B cell (primary cell): Measurements from ENCODE around the gene ECT2. TPM values are rescaled to one million over a fixed set of nuclear protein-coding genes. Genes with fewer than 3 reads are reported as not detected.

Experiments
- ATAC-seq: fragments of 200-7000 bp; cut with Tn5 transposase; one replicate; pipeline ENCODE4 v1.10.0; 2021; ENCODE audit warnings: low read depth, mild to moderate bottlenecking, moderate number of reproducible peaks, moderate library complexity
- CTCF ChIA-PET: fragments of 350-600 bp; sonication (Branson Sonifier 250); formaldehyde crosslinking; loops from one replicate; lab custom pipeline; 2021; ENCODE audit warnings: antibody characterized with exemption, inconsistent platforms; lab: Charles Lee
- POLR2A ChIA-PET: fragments of 350-600 bp; sonication (Branson Sonifier 250); formaldehyde crosslinking; loops from one replicate; lab custom pipeline; 2021; ENCODE audit warnings: antibody characterized with exemption; lab: Charles Lee
- DNase-seq: peaks from one replicate; pipeline ENCODE4 v3.0.0; 2013
- H2AFZ ChIP-seq: 2 replicates; pipeline ENCODE4 v1.6.1; 2012; ENCODE audit warnings: mild to moderate bottlenecking, low read depth, low read length; ENCODE audit not compliant: insufficient read depth, poor library complexity, severe bottlenecking
- H3K27ac ChIP-seq, 2 donors: 1 replicate in 1 of 2; 2 replicates in 1 of 2; pipeline ENCODE4 v1.5.1; 2012 to 2013; ENCODE audit warnings: low read length in 2 of 2, mild to moderate bottlenecking in 2 of 2, moderate library complexity in 1 of 2
- H3K27me3 ChIP-seq, 4 experiments: fragments of 200-600 bp in 1 of 4; sonication (generic) in 1 of 4; replicated peaks in 1 of 4; 1 replicate in 2 of 4; 2 replicates in 2 of 4; pipeline versions ENCODE4 v1.6.1 to v1.7.0; 2013 to 2016; ENCODE audit warnings: low read length in 3 of 4, mild to moderate bottlenecking in 2 of 4, mixed read lengths in 1 of 4, moderate library complexity in 1 of 4; ENCODE audit not compliant: insufficient read depth in 4 of 4, control insufficient read depth in 3 of 4; ENCODE audit errors: control extremely low read depth in 1 of 4
- H3K36me3 ChIP-seq, 2 experiments: replicated peaks in 1 of 2; 1 replicate in 1 of 2; 2 replicates in 1 of 2; pipeline versions ENCODE4 v1.6.1 to v1.7.1; 2013; ENCODE audit warnings: low read length in 1 of 2; ENCODE audit not compliant: insufficient read depth in 2 of 2, control insufficient read depth in 1 of 2; ENCODE audit errors: control extremely low read depth in 1 of 2, extremely low read depth in 1 of 2
- H3K4me1 ChIP-seq, 2 donors: fragments of 200-600 bp in 1 of 2; sonication (generic) in 1 of 2; 1 replicate in 1 of 2; 2 replicates in 1 of 2; pipeline versions ENCODE4 v1.5.1 to v1.6.1; 2013 to 2017; ENCODE audit warnings: low read length in 2 of 2; ENCODE audit not compliant: control insufficient read depth in 2 of 2, insufficient read depth in 2 of 2
- H3K4me2 ChIP-seq: replicated peaks from 2 replicates; pipeline ENCODE3; 2012; ENCODE audit warnings: mild to moderate bottlenecking, low read depth, low read length; ENCODE audit not compliant: poor library complexity, severe bottlenecking
- H3K4me3 ChIP-seq, 5 experiments: fragments of 200-600 bp in 1 of 5; sonication (generic) in 1 of 5; 1 replicate in 3 of 5; 2 replicates in 2 of 5; pipeline versions ENCODE4 v1.5.1 to v1.7.0; 2011 to 2016; ENCODE audit warnings: low read length in 4 of 5, mild to moderate bottlenecking in 4 of 5, low read depth in 2 of 5, control low read depth in 1 of 5, moderate library complexity in 1 of 5; ENCODE audit not compliant: insufficient read depth in 1 of 5; ENCODE audit errors: control extremely low read depth in 1 of 5, extremely low read depth in 1 of 5
- H3K79me2 ChIP-seq: fragments of 200-600 bp; sonication (generic); one replicate; pipeline ENCODE4 v1.6.0; 2016; ENCODE audit warnings: low read length; ENCODE audit not compliant: control insufficient read depth, insufficient read depth
- H3K9ac ChIP-seq: fragments of 200-600 bp; sonication (generic); 2 replicates; pipeline ENCODE4 v1.6.1; 2017; ENCODE audit warnings: mild to moderate bottlenecking, low read length, moderate library complexity
- H3K9me3 ChIP-seq, 3 donors: one replicate each; pipeline versions ENCODE4 v1.6.1 to v1.7.1; 2013; ENCODE audit warnings: low read length in 2 of 3; ENCODE audit not compliant: control insufficient read depth in 2 of 3, insufficient read depth in 1 of 3; ENCODE audit errors: control extremely low read depth in 1 of 3
- H4K20me1 ChIP-seq: 2 replicates; pipeline ENCODE4 v1.6.0; 2012; ENCODE audit warnings: mild to moderate bottlenecking, low read length; ENCODE audit not compliant: insufficient read depth, control insufficient read depth, poor library complexity, severe bottlenecking
- H3K27ac Mint-ChIP-seq: one replicate; pipeline ENCODE4 v1.8.0; 2021; ENCODE audit warnings: mixed read lengths
- H3K27me3 Mint-ChIP-seq: one replicate; pipeline ENCODE4 v1.8.0; 2021; ENCODE audit warnings: mixed read lengths
- H3K4me1 Mint-ChIP-seq: one replicate; pipeline ENCODE4 v1.8.0; 2021; ENCODE audit warnings: mixed read lengths
- H3K4me3 Mint-ChIP-seq: one replicate; pipeline ENCODE4 v1.8.0; 2021; ENCODE audit warnings: mixed read lengths
- H3K9me3 Mint-ChIP-seq: one replicate; pipeline ENCODE4 v1.8.0; 2022; ENCODE audit warnings: mixed read lengths; ENCODE audit not compliant: insufficient read depth
- EZH2 ChIP-seq: IDR thresholded peaks from 2 replicates; pipeline ENCODE4 v1.6.1; 2012; ENCODE audit warnings: borderline replicate concordance, low read depth, mild to moderate bottlenecking, moderate library complexity, low read length; ENCODE audit not compliant: insufficient read depth, poor library complexity, severe bottlenecking
- WGBS: methylation state at CpG from one replicate; pipeline ENCODE4 v1.1.5; 2013; ENCODE audit warnings: missing lambda C conversion rate; ENCODE audit not compliant: insufficient coverage; 5-methylcytosine and 5-hydroxymethylcytosine counted together
- intact Hi-C: fragments of 100-400 bp; cut with micrococcal nuclease; formaldehyde crosslinking; loops from one replicate; pipeline ENCODE4 v1.10.0; 2022
- polyA plus RNA-seq: library from polyadenylated mRNA; depleted of rRNA; stranded (reverse); fragments of >200 nt; gene quantifications from 2 replicates; pipeline ENCODE4 v1.2.3, GENCODE V29; 2012
- total RNA-seq, 2 donors: library from RNA; stranded (reverse); fragments of 120-200 nt in 1 of 2; gene quantifications; 1 replicate in 1 of 2; 2 replicates in 1 of 2; pipeline versions ENCODE4 v1.2.3 to v1.2.4, GENCODE V29; 2013 to 2022
- TF ChIP-seq, protein P1 (sequence below): fragments of 200-600 bp; IDR thresholded peaks from one replicate; pipeline ENCODE4 v1.8.0; 2022; ENCODE audit warnings: antibody characterized with exemption, mild to moderate bottlenecking

ECT2 gene
- total and polyA plus RNA-seq, 2 donors (not counting 1 experiment from before 2014, with no cell fraction given): 1.00 to 5.1 TPM

DNA sequence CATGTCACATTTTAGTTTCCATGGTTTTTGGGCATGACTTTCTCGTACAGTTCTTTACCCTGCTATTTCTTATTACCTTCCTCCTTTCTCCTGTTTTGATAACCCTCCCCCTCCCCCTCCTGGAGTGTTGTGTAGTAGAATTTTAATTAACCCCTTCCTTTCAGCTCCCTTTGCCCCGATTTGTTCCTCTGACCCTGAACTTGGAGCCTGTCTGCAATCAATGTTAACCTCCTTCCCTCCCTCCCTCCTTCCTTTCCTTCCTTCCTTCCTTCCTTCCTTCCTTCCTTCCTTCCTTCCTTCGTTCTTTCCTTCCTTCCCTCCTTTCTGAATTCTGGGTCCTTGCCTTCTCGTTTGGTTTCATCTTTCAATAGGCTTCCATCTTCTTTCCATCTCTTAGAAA, 90.4 kb downstream of the ECT2 start:
- Mint-ChIP-seq H3K27me3 (peaks cover 5% of the 10 kb centered on the region), H3K4me1 (no peaks in the 10 kb centered on the region), H3K4me3 (no peak overlapping the region), H3K27ac (no peak overlapping the region), H3K9me3 (no peaks in the 10 kb centered on the region)
- Histone ChIP-seq H4K20me1 (no peaks in the 10 kb centered on the region), H3K9me3 (no peaks in the 10 kb centered on the region), H3K79me2 (no peaks in the 10 kb centered on the region), H3K4me1 (no peaks in the 10 kb centered on the region), H3K9ac (no peak overlapping the region), H3K36me3 (no peaks in the 10 kb centered on the region), H3K4me2 (no peak overlapping the region), H3K27me3 (no peaks in the 10 kb centered on the region), H3K27ac (no peak overlapping the region), H2AFZ (no peak overlapping the region), H3K4me3 (no peak overlapping the region)
- WGBS: 74% methylated on average over 3 of the region's 4 CpGs
- POLR2A ChIA-PET: no interaction called here
- TF ChIP-seq EZH2: no peak
- TF ChIP-seq, protein P1, sequence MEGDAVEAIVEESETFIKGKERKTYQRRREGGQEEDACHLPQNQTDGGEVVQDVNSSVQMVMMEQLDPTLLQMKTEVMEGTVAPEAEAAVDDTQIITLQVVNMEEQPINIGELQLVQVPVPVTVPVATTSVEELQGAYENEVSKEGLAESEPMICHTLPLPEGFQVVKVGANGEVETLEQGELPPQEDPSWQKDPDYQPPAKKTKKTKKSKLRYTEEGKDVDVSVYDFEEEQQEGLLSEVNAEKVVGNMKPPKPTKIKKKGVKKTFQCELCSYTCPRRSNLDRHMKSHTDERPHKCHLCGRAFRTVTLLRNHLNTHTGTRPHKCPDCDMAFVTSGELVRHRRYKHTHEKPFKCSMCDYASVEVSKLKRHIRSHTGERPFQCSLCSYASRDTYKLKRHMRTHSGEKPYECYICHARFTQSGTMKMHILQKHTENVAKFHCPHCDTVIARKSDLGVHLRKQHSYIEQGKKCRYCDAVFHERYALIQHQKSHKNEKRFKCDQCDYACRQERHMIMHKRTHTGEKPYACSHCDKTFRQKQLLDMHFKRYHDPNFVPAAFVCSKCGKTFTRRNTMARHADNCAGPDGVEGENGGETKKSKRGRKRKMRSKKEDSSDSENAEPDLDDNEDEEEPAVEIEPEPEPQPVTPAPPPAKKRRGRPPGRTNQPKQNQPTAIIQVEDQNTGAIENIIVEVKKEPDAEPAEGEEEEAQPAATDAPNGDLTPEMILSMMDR: no peak
- CTCF ChIA-PET: no interaction called here
- no peak for ATAC-seq
- intact Hi-C loops: no loop called here
- no peak for DNase-seq

DNA sequence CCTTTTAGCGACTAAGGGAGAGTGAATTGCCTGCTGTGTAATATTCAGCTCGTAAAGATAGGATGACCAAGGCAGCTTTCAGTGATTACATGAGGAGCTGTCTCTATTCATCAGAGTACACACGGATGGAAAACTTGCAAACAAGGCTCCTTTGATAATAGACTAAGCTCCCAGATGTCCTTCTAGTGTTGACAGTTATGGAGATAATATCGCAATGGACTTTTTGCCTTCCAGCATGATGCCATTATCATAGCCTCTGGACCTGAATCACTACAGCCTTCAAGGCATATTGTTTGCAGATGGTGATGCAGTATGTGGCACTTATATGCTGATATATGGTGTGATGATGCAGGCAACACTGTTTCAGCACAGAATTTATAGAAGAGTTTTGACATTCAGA, 93.9 kb downstream of the ECT2 start:
- H4K20me1 ChIP-seq: no peaks in the 10 kb centered on the region
- no peak overlapping the region for H2AFZ ChIP-seq
- no peak overlapping the region for H3K27ac ChIP-seq
- WGBS: 88% methylated on average over 3 of the region's 4 CpGs
- Mint-ChIP-seq H3K9me3 (no peaks in the 10 kb centered on the region), H3K4me1 (no peaks in the 10 kb centered on the region), H3K27me3 (no peaks in the 10 kb centered on the region), H3K27ac (no peak overlapping the region), H3K4me3 (no peak overlapping the region)
- no peak overlapping the region for H3K4me2 ChIP-seq
- no peak overlapping the region for H3K4me3 ChIP-seq
- POLR2A ChIA-PET: no interaction called here
- DNase-seq (no peak), ATAC-seq (no peak)
- CTCF ChIA-PET: no interaction called here
- intact Hi-C loops: no loop called here
- no peak overlapping the region for H3K9ac ChIP-seq
- H3K4me1 ChIP-seq: no peaks in the 10 kb centered on the region
- no peak for TF ChIP-seq EZH2
- TF ChIP-seq, protein P1: no peak
- no peaks in the 10 kb centered on the region for H3K79me2 ChIP-seq
- peaks cover 0 to 3% (median 0%) of the 10 kb centered on the region in 3 donors for H3K9me3 ChIP-seq
- no peaks in the 10 kb centered on the region for H3K36me3 ChIP-seq
- H3K27me3 ChIP-seq: no peaks in the 10 kb centered on the region
